22Rv1 (cell line): ENCODE results near the gene CDC25C.

Source experiments
- H3K27ac ChIP-seq: fragments of 450-650 bp; 2 replicates; pipeline ENCODE4 v1.5.1; 2017
- CTCF ChIP-seq: fragments of 450-650 bp; IDR thresholded peaks from 2 replicates; pipeline ENCODE4 v1.5.1; 2017; ENCODE audit warnings: mild to moderate bottlenecking
- ZFX ChIP-seq: fragments of 450-650 bp; IDR thresholded peaks from 2 replicates; pipeline ENCODE4 v1.6.1; 2017; ENCODE audit warnings: antibody characterized with exemption, borderline replicate concordance

Gene CDC25C

GRCh38 chr5:138346889-138347288 lies 15.3 kb upstream of the CDC25C start:
- TF ChIP-seq CTCF, result no peak
- no peak for TF ChIP-seq ZFX
- no peak overlapping the region for H3K27ac ChIP-seq

GRCh38 chr5:138344887-138345622 lies 13.5 kb upstream of the CDC25C start:
- TF ChIP-seq ZFX (no peak), CTCF (no peak)
- H3K27ac ChIP-seq, result no peak overlapping the region

GRCh38 chr5:138340008-138340407 lies 8.4 kb upstream of the CDC25C start:
- H3K27ac ChIP-seq, result peak overlapping the region; percentile 81; the same call in 1 of the 2 replicates
- TF ChIP-seq CTCF (no peak), ZFX (no peak)

GRCh38 chr5:138339464-138339863 lies 7.9 kb upstream of the CDC25C start:
- TF ChIP-seq ZFX, result no peak
- no peak for TF ChIP-seq CTCF
- H3K27ac ChIP-seq, result peak overlapping the region; percentile 81; the same call in 1 of the 2 replicates

DNA sequence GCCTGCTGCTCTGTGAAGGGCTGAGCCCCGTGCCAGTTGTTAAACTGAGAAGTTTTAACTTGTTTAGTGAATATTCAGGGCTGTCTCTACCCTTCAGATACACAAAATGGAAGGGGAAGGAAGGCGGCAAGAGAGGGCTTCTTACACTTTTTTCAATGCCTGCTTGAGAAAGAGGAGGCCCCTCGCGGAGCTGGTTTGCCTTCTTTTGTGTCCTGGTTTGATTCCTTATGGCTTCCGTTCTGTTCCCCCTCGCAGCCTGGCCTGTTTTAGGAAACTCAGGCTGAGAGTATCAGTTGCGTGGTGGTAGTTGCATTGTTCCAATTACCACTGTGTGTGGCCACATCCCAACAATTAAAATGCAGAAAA lies 7.5 kb upstream of the CDC25C start:
- no peak for TF ChIP-seq ZFX
- H3K27ac ChIP-seq, result peak overlapping the region; percentile 81

DNA sequence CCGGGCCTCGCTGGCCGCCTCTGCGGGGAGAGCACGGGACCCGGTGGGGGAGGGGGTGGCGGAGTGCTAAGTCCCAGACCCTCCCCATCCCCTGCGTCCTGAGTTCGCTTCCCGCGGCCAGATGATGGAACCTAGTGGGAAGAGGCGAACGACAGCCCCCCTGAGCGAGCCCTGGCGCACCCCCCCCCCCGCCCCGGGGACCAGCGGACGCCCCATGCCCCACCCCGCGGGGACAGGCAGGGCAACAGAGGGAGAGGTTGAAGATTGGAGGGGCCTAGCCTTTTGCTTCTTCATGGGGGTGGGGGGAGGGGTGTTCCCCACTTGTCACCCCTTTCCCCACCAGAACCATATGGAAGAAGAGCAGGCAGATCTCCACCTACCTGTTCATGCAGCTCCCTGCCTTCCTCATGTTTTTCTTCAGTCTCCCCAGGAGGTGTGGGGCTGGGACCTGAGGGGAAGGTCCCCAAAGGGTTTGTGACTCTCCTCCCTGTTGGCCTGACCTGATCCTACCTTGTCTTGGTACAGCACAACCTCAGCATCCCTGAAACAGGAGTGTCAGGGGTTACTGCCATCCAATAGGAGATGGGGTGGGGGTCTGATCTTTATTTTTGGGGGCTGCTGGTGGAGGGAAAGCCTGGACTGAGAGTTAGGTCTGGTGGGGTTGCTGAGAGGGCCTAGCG lies 6.9 kb upstream of the CDC25C start:
- TF ChIP-seq CTCF (no peak), ZFX (no peak)
- H3K27ac ChIP-seq, result peak overlapping the region; percentile 81

DNA sequence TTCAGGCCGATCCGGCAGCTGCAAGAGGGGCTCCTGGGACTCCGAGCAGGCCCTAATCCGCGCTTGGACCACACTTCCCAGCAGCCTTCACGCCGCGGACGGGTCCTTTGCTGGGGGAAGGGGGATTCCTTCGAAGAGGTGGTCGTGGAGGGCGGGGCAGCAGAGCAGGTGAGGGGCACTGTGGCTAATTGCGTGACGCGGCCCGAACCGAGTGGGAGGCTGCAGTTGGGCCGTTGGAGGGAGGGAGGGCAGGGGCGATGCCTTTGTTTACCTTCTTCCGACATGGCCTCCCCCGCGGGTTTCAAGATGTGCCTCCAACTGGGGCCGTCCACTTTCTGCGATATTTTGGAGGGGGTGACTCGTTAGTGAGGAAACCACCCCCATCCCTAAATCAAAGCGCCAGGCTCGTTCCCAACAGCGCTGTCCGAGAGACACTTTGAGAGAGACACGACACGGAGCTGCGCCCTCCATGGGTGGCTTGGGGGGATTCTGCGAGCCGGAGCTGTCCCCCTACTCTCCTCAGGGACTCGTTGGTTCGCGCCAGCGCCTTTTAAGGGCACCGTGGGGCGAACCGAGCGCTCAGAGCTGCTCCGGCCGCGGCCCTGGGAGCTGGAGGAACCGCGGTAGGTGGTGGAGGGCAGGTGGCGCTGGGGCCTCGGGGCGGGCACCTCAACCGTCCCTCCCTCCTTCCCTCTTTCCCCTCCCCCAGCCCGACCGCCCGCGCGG lies 6.2 kb upstream of the CDC25C start, which contains the start of gene FAM53C:
FAM53C (plus strand) TSS at position 582 of the 726 bp plus-strand sequence. CDS start 3,070 bp downstream, outside the sequence.
- TF ChIP-seq CTCF (no peak), ZFX (no peak)
- peak within 1 kb of the TSS; percentile 81 for H3K27ac ChIP-seq
